ENCODE measurements around the gene ADCY9.
A peak's percentile ranks its signal among the peaks of the same experiment; 100 is the strongest.

ADCY9 gene

GRCh38 chr16:4120176-4120575 lies 3.9 kb upstream of the ADCY9 start:
- DNase-seq: no peak

- DNase-seq: no peak
Observed at GRCh38 chr16:4117250-4117578, 972 bp upstream of the ADCY9 start.

GRCh38 chr16:4115949-4116318 lies 308 bp downstream of the ADCY9 start:
- no peak for DNase-seq

- DNase-seq: peak; percentile 30 to 73 (median 63)
Observed at GRCh38 chr16:4115209-4115948, 863 bp downstream of the ADCY9 start.

- DNase-seq: peak in 1 of 3 experiments; percentile 14
Observed at GRCh38 chr16:4114257-4115208, 1.7 kb downstream of the ADCY9 start.

- no peak for DNase-seq
Observed at GRCh38 chr16:4113358-4114256, 2.6 kb downstream of the ADCY9 start.

GRCh38 chr16:4111748-4112696 lies 4.2 kb downstream of the ADCY9 start:
- no peak for DNase-seq

- no peak for DNase-seq
Observed at GRCh38 chr16:4110680-4111079, 5.6 kb downstream of the ADCY9 start.

GRCh38 chr16:4110065-4110464 lies 6.2 kb downstream of the ADCY9 start:
- no peak for DNase-seq

- no peak for DNase-seq
Observed at GRCh38 chr16:4109250-4109736, 6.9 kb downstream of the ADCY9 start.

GRCh38 chr16:4106516-4106915 lies 9.7 kb downstream of the ADCY9 start:
- DNase-seq: no peak

GRCh38 chr16:4105848-4106247 lies 10.4 kb downstream of the ADCY9 start:
- no peak for DNase-seq

GRCh38 chr16:4103745-4104144 lies 12.5 kb downstream of the ADCY9 start:
- DNase-seq: no peak

GRCh38 chr16:4101421-4102219 lies 14.6 kb downstream of the ADCY9 start:
- no peak for DNase-seq

GRCh38 chr16:4098501-4098900 lies 17.7 kb downstream of the ADCY9 start:
- no peak for DNase-seq

- DNase-seq: no peak
Observed at GRCh38 chr16:4097826-4098240, 18.4 kb downstream of the ADCY9 start.

GRCh38 chr16:4096509-4096908 lies 19.7 kb downstream of the ADCY9 start:
- peak in 1 of 3 experiments; percentile 10 for DNase-seq

- no peak for DNase-seq
Observed at GRCh38 chr16:4094127-4094773, 22.0 kb downstream of the ADCY9 start.

GRCh38 chr16:4093495-4094126 lies 22.6 kb downstream of the ADCY9 start:
- no peak for DNase-seq
